ENCODE data around the gene ABCC8.

Gene ABCC8

GRCh38 chr11:17475666-17476316 is 854 bp downstream of the ABCC8 start:
- no peak overlapping the region for H3K4ac ChIP-seq (ENCODE audit: low read depth in 1 of 2, low read length in 2 of 2)
- H3K4me3 ChIP-seq (ENCODE audit: insufficient read depth in 1 of 2, low read depth in 1 of 2, low read length in 2 of 2): no peak overlapping the region
- H2AK5ac ChIP-seq (ENCODE audit: low read length, severe bottlenecking): no peak overlapping the region
- H4K8ac ChIP-seq (ENCODE audit: low read length): no peak overlapping the region
- no peak for DNase-seq
- H2BK15ac ChIP-seq (ENCODE audit: low read depth, poor library complexity, severe bottlenecking): no peak overlapping the region
- H3K9ac ChIP-seq (ENCODE audit: low read length): no peak overlapping the region
- H3K79me1 ChIP-seq (replicated peaks; ENCODE audit: low read length, poor library complexity, severe bottlenecking): no peaks in the 10 kb centered on the region
- no peak overlapping the region for H2BK12ac ChIP-seq (ENCODE audit: low read length in 2 of 2)
- H3K14ac ChIP-seq (ENCODE audit: low read length in 2 of 2): no peak overlapping the region
- no peak overlapping the region for H2BK5ac ChIP-seq (ENCODE audit: low read depth, low read length, poor library complexity, severe bottlenecking)
- H2AFZ ChIP-seq (ENCODE audit: low read depth, low read length): no peak overlapping the region
- H3K4me1 ChIP-seq (ENCODE audit: control insufficient read depth, insufficient read depth, low read depth, low read length): peaks cover 9% of the 10 kb centered on the region
- peaks cover 87 to 89% of the 10 kb centered on the region in 2 experiments for H3K27me3 ChIP-seq (ENCODE audit: control insufficient read depth in 1 of 2, insufficient read depth in 1 of 2, low read length in 2 of 2)
- H3K36me3 ChIP-seq (ENCODE audit: control insufficient read depth in 1 of 2, insufficient read depth in 2 of 2, low read depth in 1 of 2, low read length in 2 of 2): no peaks in the 10 kb centered on the region
- H3K4me2 ChIP-seq (ENCODE audit: low read length, poor library complexity, severe bottlenecking): no peak overlapping the region
- no peak overlapping the region for H2BK120ac ChIP-seq (ENCODE audit: low read depth, low read length)
- no peak overlapping the region for H3K23ac ChIP-seq (ENCODE audit: low read length in 2 of 2)
- no peak overlapping the region for H3K18ac ChIP-seq (ENCODE audit: low read depth in 1 of 2, low read length in 2 of 2)
- no peak overlapping the region for H4K91ac ChIP-seq (ENCODE audit: low read length)
- no peak overlapping the region for H3K27ac ChIP-seq (ENCODE audit: low read length, poor library complexity, severe bottlenecking)
- no peaks in the 10 kb centered on the region for H3K9me3 ChIP-seq (ENCODE audit: control insufficient read depth, low read length)
- 4% methylated on average over 29 of the region's 31 CpGs for WGBS

- no peak overlapping the region for H3K9ac ChIP-seq (ENCODE audit: low read length)
- H2BK15ac ChIP-seq (ENCODE audit: low read depth, poor library complexity, severe bottlenecking): no peak overlapping the region
- peak; percentile 30 for DNase-seq
- no peak overlapping the region for H2AK5ac ChIP-seq (ENCODE audit: low read length, severe bottlenecking)
- H3K4ac ChIP-seq (ENCODE audit: low read depth in 1 of 2, low read length in 2 of 2): no peak overlapping the region
- H4K8ac ChIP-seq (ENCODE audit: low read length): no peak overlapping the region
- H3K27me3 ChIP-seq (ENCODE audit: control insufficient read depth in 1 of 2, insufficient read depth in 1 of 2, low read length in 2 of 2): peaks cover 67 to 83% of the 10 kb centered on the region in 2 experiments
- no peak overlapping the region for H3K4me3 ChIP-seq (ENCODE audit: insufficient read depth in 1 of 2, low read depth in 1 of 2, low read length in 2 of 2)
- H3K79me1 ChIP-seq (replicated peaks; ENCODE audit: low read length, poor library complexity, severe bottlenecking): no peaks in the 10 kb centered on the region
- H4K91ac ChIP-seq (ENCODE audit: low read length): no peak overlapping the region
- no peak overlapping the region for H2BK5ac ChIP-seq (ENCODE audit: low read depth, low read length, poor library complexity, severe bottlenecking)
- H3K18ac ChIP-seq (ENCODE audit: low read depth in 1 of 2, low read length in 2 of 2): no peak overlapping the region
- no peak overlapping the region for H2BK12ac ChIP-seq (ENCODE audit: low read length in 2 of 2)
- 37% methylated on average over 5 of the region's 6 CpGs for WGBS
- H3K4me2 ChIP-seq (ENCODE audit: low read length, poor library complexity, severe bottlenecking): no peak overlapping the region
- no peak overlapping the region for H2AFZ ChIP-seq (ENCODE audit: low read depth, low read length)
- no peaks in the 10 kb centered on the region for H3K9me3 ChIP-seq (ENCODE audit: control insufficient read depth, low read length)
- no peaks in the 10 kb centered on the region for H3K36me3 ChIP-seq (ENCODE audit: control insufficient read depth in 1 of 2, insufficient read depth in 2 of 2, low read depth in 1 of 2, low read length in 2 of 2)
- H3K27ac ChIP-seq (ENCODE audit: low read length, poor library complexity, severe bottlenecking): no peak overlapping the region
- H3K23ac ChIP-seq (ENCODE audit: low read length in 2 of 2): no peak overlapping the region
- no peak overlapping the region for H2BK120ac ChIP-seq (ENCODE audit: low read depth, low read length)
- peaks cover 9% of the 10 kb centered on the region for H3K4me1 ChIP-seq (ENCODE audit: control insufficient read depth, insufficient read depth, low read depth, low read length)
- H3K14ac ChIP-seq (ENCODE audit: low read length in 2 of 2): no peak overlapping the region
Measured at GRCh38 chr11:17473071-17473744, 3.4 kb downstream of the ABCC8 start.

- H3K27me3 ChIP-seq (ENCODE audit: control insufficient read depth in 1 of 2, insufficient read depth in 1 of 2, low read length in 2 of 2): peaks cover 64 to 83% of the 10 kb centered on the region in 2 experiments
- WGBS: 45% methylated on average over 3 of the region's 3 CpGs
- DNase-seq: no peak
- no peak overlapping the region for H2AK5ac ChIP-seq (ENCODE audit: low read length, severe bottlenecking)
- no peak overlapping the region for H2BK5ac ChIP-seq (ENCODE audit: low read depth, low read length, poor library complexity, severe bottlenecking)
- no peak overlapping the region for H3K14ac ChIP-seq (ENCODE audit: low read length in 2 of 2)
- H3K4me3 ChIP-seq (ENCODE audit: insufficient read depth in 1 of 2, low read depth in 1 of 2, low read length in 2 of 2): no peak overlapping the region
- H4K91ac ChIP-seq (ENCODE audit: low read length): no peak overlapping the region
- no peak overlapping the region for H2BK120ac ChIP-seq (ENCODE audit: low read depth, low read length)
- H3K27ac ChIP-seq (ENCODE audit: low read length, poor library complexity, severe bottlenecking): no peak overlapping the region
- no peaks in the 10 kb centered on the region for H3K9me3 ChIP-seq (ENCODE audit: control insufficient read depth, low read length)
- no peaks in the 10 kb centered on the region for H3K79me1 ChIP-seq (replicated peaks; ENCODE audit: low read length, poor library complexity, severe bottlenecking)
- H3K4me2 ChIP-seq (ENCODE audit: low read length, poor library complexity, severe bottlenecking): no peak overlapping the region
- no peak overlapping the region for H2BK12ac ChIP-seq (ENCODE audit: low read length in 2 of 2)
- H3K18ac ChIP-seq (ENCODE audit: low read depth in 1 of 2, low read length in 2 of 2): no peak overlapping the region
- no peak overlapping the region for H2BK15ac ChIP-seq (ENCODE audit: low read depth, poor library complexity, severe bottlenecking)
- H3K4me1 ChIP-seq (ENCODE audit: control insufficient read depth, insufficient read depth, low read depth, low read length): peaks cover 9% of the 10 kb centered on the region
- no peak overlapping the region for H3K9ac ChIP-seq (ENCODE audit: low read length)
- no peak overlapping the region for H4K8ac ChIP-seq (ENCODE audit: low read length)
- no peak overlapping the region for H3K4ac ChIP-seq (ENCODE audit: low read depth in 1 of 2, low read length in 2 of 2)
- H3K23ac ChIP-seq (ENCODE audit: low read length in 2 of 2): no peak overlapping the region
- no peak overlapping the region for H2AFZ ChIP-seq (ENCODE audit: low read depth, low read length)
- H3K36me3 ChIP-seq (ENCODE audit: control insufficient read depth in 1 of 2, insufficient read depth in 2 of 2, low read depth in 1 of 2, low read length in 2 of 2): no peaks in the 10 kb centered on the region
Measured at GRCh38 chr11:17472467-17472866, 4.2 kb downstream of the ABCC8 start.

- H2BK120ac ChIP-seq (ENCODE audit: low read depth, low read length): no peak overlapping the region
- H3K4ac ChIP-seq (ENCODE audit: low read depth in 1 of 2, low read length in 2 of 2): no peak overlapping the region
- no peak overlapping the region for H2BK5ac ChIP-seq (ENCODE audit: low read depth, low read length, poor library complexity, severe bottlenecking)
- H3K4me2 ChIP-seq (ENCODE audit: low read length, poor library complexity, severe bottlenecking): no peak overlapping the region
- H3K4me3 ChIP-seq (ENCODE audit: insufficient read depth in 1 of 2, low read depth in 1 of 2, low read length in 2 of 2): no peak overlapping the region
- H3K9ac ChIP-seq (ENCODE audit: low read length): no peak overlapping the region
- 70% methylated on average over 3 of the region's 3 CpGs for WGBS
- H3K79me1 ChIP-seq (replicated peaks; ENCODE audit: low read length, poor library complexity, severe bottlenecking): no peaks in the 10 kb centered on the region
- DNase-seq: no peak
- no peaks in the 10 kb centered on the region for H3K9me3 ChIP-seq (ENCODE audit: control insufficient read depth, low read length)
- no peak overlapping the region for H3K27ac ChIP-seq (ENCODE audit: low read length, poor library complexity, severe bottlenecking)
- H3K4me1 ChIP-seq (ENCODE audit: control insufficient read depth, insufficient read depth, low read depth, low read length): peaks cover 7% of the 10 kb centered on the region
- peaks cover 57 to 80% of the 10 kb centered on the region in 2 experiments for H3K27me3 ChIP-seq (ENCODE audit: control insufficient read depth in 1 of 2, insufficient read depth in 1 of 2, low read length in 2 of 2)
- H2AFZ ChIP-seq (ENCODE audit: low read depth, low read length): no peak overlapping the region
- no peak overlapping the region for H2BK15ac ChIP-seq (ENCODE audit: low read depth, poor library complexity, severe bottlenecking)
- no peak overlapping the region for H4K91ac ChIP-seq (ENCODE audit: low read length)
- H4K8ac ChIP-seq (ENCODE audit: low read length): no peak overlapping the region
- H2AK5ac ChIP-seq (ENCODE audit: low read length, severe bottlenecking): no peak overlapping the region
- no peaks in the 10 kb centered on the region for H3K36me3 ChIP-seq (ENCODE audit: control insufficient read depth in 1 of 2, insufficient read depth in 2 of 2, low read depth in 1 of 2, low read length in 2 of 2)
- H3K23ac ChIP-seq (ENCODE audit: low read length in 2 of 2): no peak overlapping the region
- H3K18ac ChIP-seq (ENCODE audit: low read depth in 1 of 2, low read length in 2 of 2): no peak overlapping the region
- H2BK12ac ChIP-seq (ENCODE audit: low read length in 2 of 2): no peak overlapping the region
- H3K14ac ChIP-seq (ENCODE audit: low read length in 2 of 2): no peak overlapping the region
Measured at GRCh38 chr11:17471501-17471900, 5.1 kb downstream of the ABCC8 start.
